Mesothelial cell of epicardium (in vitro differentiated cells): ENCODE results near the gene ASAP2. TPM values are rescaled to one million over a fixed set of nuclear protein-coding genes. Genes with fewer than 3 reads are reported as not detected.

Experiments
- DNase-seq, 2 experiments: peaks; one replicate each; pipeline ENCODE4 v3.0.0; 2021; ENCODE audit warnings: low spot score in 2 of 2; ENCODE audit not compliant: unreplicated experiment in 2 of 2
- H3K27ac Mint-ChIP-seq: 2 replicates; pipeline ENCODE4 v1.8.0; 2021; ENCODE audit warnings: mixed read lengths
- H3K27me3 Mint-ChIP-seq: 2 replicates; pipeline ENCODE4 v1.8.0; 2021; ENCODE audit warnings: low read depth, mixed read lengths
- H3K36me3 Mint-ChIP-seq: 2 replicates; pipeline ENCODE4 v1.8.0; 2021; ENCODE audit warnings: mixed read lengths
- H3K4me1 Mint-ChIP-seq: 2 replicates; pipeline ENCODE4 v1.8.0; 2021; ENCODE audit warnings: mixed read lengths
- H3K4me3 Mint-ChIP-seq: 2 replicates; pipeline ENCODE4 v1.8.0; 2021; ENCODE audit warnings: mild to moderate bottlenecking, moderate library complexity, mixed read lengths
- H3K9me3 Mint-ChIP-seq: 2 replicates; pipeline ENCODE4 v1.8.0; 2021; ENCODE audit warnings: mixed read lengths
- total RNA-seq: library from RNA; stranded (reverse); gene quantifications from 3 replicates; pipeline ENCODE4 v1.2.1, GENCODE V29; 2021
- TF ChIP-seq, protein P1 (sequence below): fragments of 200-600 bp; sonication (generic); IDR thresholded peaks from one replicate; pipeline ENCODE4 v1.5.0; 2021; ENCODE audit warnings: antibody characterized with exemption; ENCODE audit not compliant: unreplicated experiment

The ASAP2 gene
- total RNA-seq, 1 donor from 2014 or later = 25.8 TPM

DNA sequence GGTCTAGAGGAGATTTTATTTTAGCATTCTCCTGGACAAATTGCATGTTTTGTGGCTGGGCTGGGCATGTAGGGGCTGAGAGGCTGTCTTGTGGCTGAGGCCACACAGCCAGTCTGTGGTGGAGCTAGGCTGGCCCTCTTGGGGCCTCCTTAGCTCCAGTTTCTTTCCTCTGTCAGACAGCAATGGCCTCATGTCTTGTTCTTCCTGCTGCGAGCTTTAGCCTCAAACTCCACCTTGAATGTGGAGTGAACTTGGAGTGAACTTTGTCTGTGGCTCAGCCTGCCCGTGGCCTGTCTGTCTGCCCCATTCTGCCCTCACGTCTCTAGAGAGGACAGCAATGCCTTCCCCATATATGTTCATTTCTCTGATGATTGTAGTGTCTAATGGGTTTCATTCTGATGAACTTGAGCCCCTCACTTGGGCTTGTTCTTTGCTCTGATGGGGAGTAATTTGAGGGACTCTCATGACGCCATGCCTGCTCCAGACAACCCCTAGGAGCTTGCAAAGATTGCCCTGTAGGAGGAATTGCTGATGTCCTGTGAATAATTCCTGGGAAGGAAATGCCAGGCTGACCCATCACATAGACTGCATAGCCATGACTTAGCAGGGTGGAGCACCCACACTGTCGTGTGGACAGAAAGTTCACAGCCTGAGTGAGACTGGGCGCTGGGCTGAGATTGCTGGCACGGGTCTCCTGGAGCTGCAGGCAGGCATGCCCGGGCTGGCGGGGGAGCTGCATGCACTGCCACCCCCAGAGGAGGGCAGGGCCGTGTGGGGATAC lies 42.6 kb downstream of the ASAP2 start:
- TF ChIP-seq, protein P1, sequence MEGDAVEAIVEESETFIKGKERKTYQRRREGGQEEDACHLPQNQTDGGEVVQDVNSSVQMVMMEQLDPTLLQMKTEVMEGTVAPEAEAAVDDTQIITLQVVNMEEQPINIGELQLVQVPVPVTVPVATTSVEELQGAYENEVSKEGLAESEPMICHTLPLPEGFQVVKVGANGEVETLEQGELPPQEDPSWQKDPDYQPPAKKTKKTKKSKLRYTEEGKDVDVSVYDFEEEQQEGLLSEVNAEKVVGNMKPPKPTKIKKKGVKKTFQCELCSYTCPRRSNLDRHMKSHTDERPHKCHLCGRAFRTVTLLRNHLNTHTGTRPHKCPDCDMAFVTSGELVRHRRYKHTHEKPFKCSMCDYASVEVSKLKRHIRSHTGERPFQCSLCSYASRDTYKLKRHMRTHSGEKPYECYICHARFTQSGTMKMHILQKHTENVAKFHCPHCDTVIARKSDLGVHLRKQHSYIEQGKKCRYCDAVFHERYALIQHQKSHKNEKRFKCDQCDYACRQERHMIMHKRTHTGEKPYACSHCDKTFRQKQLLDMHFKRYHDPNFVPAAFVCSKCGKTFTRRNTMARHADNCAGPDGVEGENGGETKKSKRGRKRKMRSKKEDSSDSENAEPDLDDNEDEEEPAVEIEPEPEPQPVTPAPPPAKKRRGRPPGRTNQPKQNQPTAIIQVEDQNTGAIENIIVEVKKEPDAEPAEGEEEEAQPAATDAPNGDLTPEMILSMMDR = no peak
- H3K27ac Mint-ChIP-seq = no peak overlapping the region
- H3K27me3 Mint-ChIP-seq = no peaks in the 10 kb centered on the region
- H3K9me3 Mint-ChIP-seq = no peaks in the 10 kb centered on the region
- peaks cover 2% of the 10 kb centered on the region for H3K36me3 Mint-ChIP-seq
- no peak overlapping the region for H3K4me3 Mint-ChIP-seq
- no peak for DNase-seq
- peaks cover 51% of the 10 kb centered on the region for H3K4me1 Mint-ChIP-seq

DNA sequence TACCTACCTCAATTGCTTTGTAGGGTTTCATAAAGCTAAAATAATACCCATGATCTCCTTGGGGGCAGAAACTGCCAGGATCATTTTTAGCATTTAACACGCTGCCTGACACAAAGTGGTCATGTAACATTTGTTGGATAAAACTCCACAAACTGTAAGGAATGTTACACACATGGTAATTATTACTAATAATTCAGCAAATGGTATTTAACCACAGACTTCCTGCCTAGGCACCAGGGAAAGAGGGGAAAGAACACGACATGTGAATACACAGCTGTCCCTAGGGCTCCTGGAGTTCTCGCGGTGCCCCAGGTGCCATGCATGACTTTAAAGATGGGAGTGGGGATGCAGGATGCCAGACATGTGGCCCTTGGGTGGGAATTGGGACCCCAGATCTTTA lies 43.5 kb downstream of the ASAP2 start:
- Mint-ChIP-seq H3K27ac (no peak overlapping the region), H3K9me3 (no peaks in the 10 kb centered on the region), H3K36me3 (peaks cover 2% of the 10 kb centered on the region), H3K27me3 (no peaks in the 10 kb centered on the region), H3K4me3 (no peak overlapping the region), H3K4me1 (peaks cover 48% of the 10 kb centered on the region)
- TF ChIP-seq, protein P1 = no peak
- DNase-seq = no peak

DNA sequence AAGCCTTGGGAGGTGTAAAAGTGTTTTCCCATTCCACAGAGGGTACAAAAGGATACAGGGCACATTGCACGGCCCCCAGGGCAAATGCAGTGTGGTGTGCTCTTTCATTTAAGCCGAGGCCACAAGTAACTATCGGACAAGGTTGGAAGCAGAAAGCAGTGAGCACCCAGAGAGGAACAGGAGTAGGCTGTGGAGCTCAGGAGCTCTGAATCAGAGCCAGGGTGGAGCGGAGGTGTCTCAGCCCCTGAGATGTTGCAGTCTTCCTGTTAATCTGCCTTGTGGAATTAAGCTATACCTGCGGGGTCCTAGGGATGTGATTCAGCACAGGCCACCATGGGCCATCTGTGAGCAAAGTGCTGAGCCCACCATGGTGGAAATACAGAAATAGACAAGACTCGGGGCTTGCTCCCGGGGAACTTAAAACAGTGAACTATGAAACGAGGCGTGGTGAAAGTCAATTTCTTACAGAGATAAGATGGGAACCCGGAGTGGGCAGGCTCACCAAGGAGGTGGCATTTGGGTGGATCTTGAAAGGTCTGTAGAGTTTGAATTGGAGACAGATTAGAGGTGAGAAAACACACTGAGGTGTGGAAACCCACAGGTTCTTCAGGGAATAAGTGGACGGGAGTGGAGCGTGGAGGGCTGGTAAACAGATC lies 44.0 kb downstream of the ASAP2 start:
- no peak overlapping the region for H3K27ac Mint-ChIP-seq
- no peaks in the 10 kb centered on the region for H3K27me3 Mint-ChIP-seq
- no peaks in the 10 kb centered on the region for H3K9me3 Mint-ChIP-seq
- H3K4me1 Mint-ChIP-seq = peaks cover 47% of the 10 kb centered on the region
- TF ChIP-seq, protein P1 = no peak
- H3K4me3 Mint-ChIP-seq = no peak overlapping the region
- DNase-seq = no peak
- H3K36me3 Mint-ChIP-seq = peaks cover 2% of the 10 kb centered on the region

DNA sequence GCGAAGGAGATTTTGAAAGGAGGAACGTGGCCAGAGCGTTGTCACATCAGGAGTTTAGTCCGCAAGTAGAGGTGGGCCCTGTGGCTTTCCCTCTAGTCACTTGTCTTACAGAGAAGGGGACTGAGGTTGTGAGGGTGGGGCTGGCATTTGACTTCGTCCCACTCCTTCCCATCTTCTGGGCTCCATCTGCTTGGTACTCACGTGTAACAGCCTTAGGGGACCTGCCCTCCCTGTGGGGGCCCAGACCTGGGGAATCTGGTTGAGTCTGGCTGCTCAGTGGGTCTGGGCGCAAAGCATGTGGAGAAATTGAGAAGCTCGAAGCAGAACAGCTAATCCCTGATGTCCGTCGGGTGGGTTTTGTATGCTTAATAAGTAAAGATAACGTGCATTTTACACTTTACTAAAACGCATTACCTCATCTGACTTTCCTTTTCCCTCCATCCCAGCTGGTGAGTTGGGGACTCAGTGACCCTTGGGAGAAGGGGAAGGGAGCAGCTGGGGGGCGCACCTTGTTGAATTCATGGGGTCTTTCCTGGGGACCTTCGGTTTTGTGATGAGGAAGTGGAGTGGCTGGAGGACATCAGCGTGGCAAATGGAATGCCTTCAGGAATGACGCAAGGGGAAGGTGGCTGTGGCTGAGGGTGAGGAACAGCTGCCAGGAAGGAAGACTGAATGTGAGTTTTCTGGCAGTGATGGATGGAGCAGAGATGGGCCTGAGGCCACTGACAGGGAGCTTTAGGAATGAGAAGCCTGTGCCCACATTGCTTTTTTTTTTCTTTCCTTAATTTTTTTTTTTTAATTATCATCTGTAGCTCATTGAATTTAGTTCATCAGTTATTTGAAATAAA lies 44.8 kb downstream of the ASAP2 start:
- H3K4me3 Mint-ChIP-seq = no peak overlapping the region
- H3K4me1 Mint-ChIP-seq = peaks cover 46% of the 10 kb centered on the region
- TF ChIP-seq, protein P1 = no peak
- peaks cover 2% of the 10 kb centered on the region for H3K36me3 Mint-ChIP-seq
- H3K9me3 Mint-ChIP-seq = no peaks in the 10 kb centered on the region
- DNase-seq = no peak
- H3K27ac Mint-ChIP-seq = no peak overlapping the region
- no peaks in the 10 kb centered on the region for H3K27me3 Mint-ChIP-seq

DNA sequence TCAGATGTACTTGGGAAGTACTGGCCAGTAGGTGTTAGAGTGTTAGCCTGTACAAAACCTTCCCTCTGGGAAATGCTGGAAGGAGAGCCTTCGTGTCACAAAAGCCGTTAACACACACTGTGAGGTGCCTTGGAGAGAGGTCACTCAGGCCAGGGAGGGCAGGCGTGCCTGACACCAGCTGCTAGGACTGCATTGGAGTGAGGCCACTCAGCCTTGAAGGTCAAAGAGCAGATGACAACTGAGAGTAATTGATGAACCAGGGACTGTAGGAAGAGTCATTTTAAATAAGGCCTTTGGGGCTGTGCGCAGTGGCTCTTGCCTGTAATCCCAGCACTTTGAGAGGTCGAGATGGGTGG lies 45.4 kb downstream of the ASAP2 start:
- Mint-ChIP-seq H3K4me1 (peaks cover 47% of the 10 kb centered on the region), H3K4me3 (no peak overlapping the region), H3K27me3 (no peaks in the 10 kb centered on the region), H3K36me3 (peaks cover 2% of the 10 kb centered on the region), H3K9me3 (no peaks in the 10 kb centered on the region), H3K27ac (no peak overlapping the region)
- TF ChIP-seq, protein P1 = no peak
- DNase-seq = no peak
